A549 (cell line): ENCODE results near the gene PRSS57. TPM values are rescaled to one million over a fixed set of nuclear protein-coding genes. Genes with fewer than 3 reads are reported as not detected.

Source experiments
- ATAC-seq, 2 experiments: fragments of 200-7000 bp in 1 of 2; fragments of >200 bp in 1 of 2; cut with Nextera tagmentation in 1 of 2; cut with Tn5 transposase in 1 of 2; 3 replicates each; pipeline versions ENCODE4 v1.8.0 to v1.9.1; 2018 to 2020; ENCODE audit warnings: mild to moderate bottlenecking in 1 of 2, moderate library complexity in 1 of 2
- CTCF ChIA-PET: fragments of 300-600 bp; sonication (Branson Sonifier 250); formaldehyde crosslinking; extraction: SDS; loops from one replicate; lab custom pipeline; 2021; ENCODE audit warnings: antibody characterized with exemption, inconsistent platforms; lab: Yijun Ruan, JAX
- POLR2A ChIA-PET: fragments of 350-600 bp; formaldehyde crosslinking; extraction: SDS; loops from one replicate; lab custom pipeline; 2021; ENCODE audit warnings: antibody characterized with exemption, inconsistent platforms; lab: Yijun Ruan, JAX
- DNase-seq, 2 experiments: peaks; one replicate each; pipeline versions ENCODE4 v3.0.0 to v3.0.0-alpha.2; 2011 to 2016; ENCODE audit warnings: low read depth in 1 of 2, low spot score in 1 of 2
- FAIRE-seq: peaks from 2 replicates; lab custom pipeline; 2011; peaks lifted over from hg19 to GRCh38; lab: Jason Lieb, UNC
- H3K27ac ChIP-seq, 2 experiments: fragments of >200 bp; sonication (Bioruptor Twin); formaldehyde crosslinking; 3 replicates each; pipeline ENCODE4 v1.5.1; 2016 to 2017
- H3K4me1 ChIP-seq: fragments of >200 bp; sonication (Bioruptor Twin); formaldehyde crosslinking; 3 replicates; pipeline ENCODE4 v1.6.1; 2016
- H3K4me2 ChIP-seq: fragments of >200 bp; sonication (Bioruptor Twin); formaldehyde crosslinking; 3 replicates; pipeline ENCODE4 v1.6.1; 2016
- H3K4me3 ChIP-seq: fragments of >200 bp; sonication (Bioruptor Twin); formaldehyde crosslinking; 3 replicates; pipeline ENCODE4 v1.5.1; 2016
- H3K9me3 ChIP-seq: fragments of >200 bp; sonication (Bioruptor Twin); formaldehyde crosslinking; 3 replicates; pipeline ENCODE4 v1.6.1; 2016
- BHLHE40 ChIP-seq: IDR thresholded peaks from 2 replicates; pipeline ENCODE4 v1.6.1; 2012; ENCODE audit warnings: low read depth, low read length, inconsistent platforms
- CBX8 ChIP-seq: fragments of 200-600 bp; sonication (generic); IDR thresholded peaks from 2 replicates; pipeline ENCODE4 v1.6.1; 2016
- CHD2 ChIP-seq: fragments of 150-350 bp; IDR thresholded peaks from 2 replicates; pipeline ENCODE4 v1.6.1; 2014; ENCODE audit warnings: low read length; ENCODE audit not compliant: partially characterized antibody
- EHMT2 ChIP-seq: fragments of 200-600 bp; sonication (generic); IDR thresholded peaks from 2 replicates; pipeline ENCODE4 v1.6.1; 2016; ENCODE audit warnings: antibody characterized with exemption, low read depth, mild to moderate bottlenecking, moderate library complexity
- FOSL2 ChIP-seq, 2 experiments: fragments of 450-650 bp in 1 of 2; fragments of >200 bp in 1 of 2; sonication (Bioruptor Twin) in 1 of 2; formaldehyde crosslinking; IDR thresholded peaks; 2 replicates each; pipeline versions ENCODE4 v1.5.0 to v1.6.1; 2016 to 2020; ENCODE audit warnings: mild to moderate bottlenecking in 1 of 2, moderate library complexity in 1 of 2
- FOXS1 ChIP-seq: fragments of 250-450 bp; sonication (Bioruptor Pico); IDR thresholded peaks from 2 replicates; pipeline ENCODE4 v1.5.0; 2020; ENCODE audit warnings: mild to moderate bottlenecking, moderate library complexity
- GATA3 ChIP-seq: IDR thresholded peaks from 2 replicates; pipeline ENCODE4 v1.6.1; 2012; ENCODE audit warnings: borderline replicate concordance
- HEYL ChIP-seq: fragments of 250-450 bp; sonication (Bioruptor Pico); IDR thresholded peaks from 2 replicates; pipeline ENCODE4 v1.8.0; 2021; ENCODE audit warnings: mild to moderate bottlenecking, moderate library complexity
- HOXB13 ChIP-seq: fragments of 250-450 bp; sonication (Bioruptor Pico); IDR thresholded peaks from 2 replicates; pipeline ENCODE4 v1.5.0; 2020; ENCODE audit warnings: low read depth, mild to moderate bottlenecking, moderate library complexity
- JUN ChIP-seq, 2 experiments: fragments of >200 bp; sonication (Bioruptor Twin); formaldehyde crosslinking; IDR thresholded peaks; 2 replicates in 1 of 2; 3 replicates in 1 of 2; pipeline ENCODE4 v1.6.1; 2016 to 2017
- KDM1A ChIP-seq: fragments of 200-600 bp; sonication (generic); IDR thresholded peaks from 2 replicates; pipeline ENCODE4 v1.6.1; 2016; ENCODE audit warnings: low read depth, mild to moderate bottlenecking
- MYC ChIP-seq: IDR thresholded peaks from 2 replicates; pipeline ENCODE4 v1.6.1; 2012; ENCODE audit warnings: mild to moderate bottlenecking, inconsistent platforms, low read length, improper control_type of control experiment, borderline replicate concordance
- NFE2L2 ChIP-seq: fragments of 150-350 bp; conservative IDR thresholded peaks from 2 replicates; pipeline ENCODE4 v1.6.1; 2014; ENCODE audit warnings: low read length
- POLR2A ChIP-seq: IDR thresholded peaks from 2 replicates; pipeline ENCODE4 v1.6.1; 2012; ENCODE audit warnings: mild to moderate bottlenecking, low read length
- POLR2AphosphoS2 ChIP-seq: conservative IDR thresholded peaks from 2 replicates; pipeline ENCODE4 v1.6.1; 2012; ENCODE audit warnings: low read length, improper control_type of control experiment, inconsistent platforms
- RCOR1 ChIP-seq: fragments of 150-350 bp; IDR thresholded peaks from 2 replicates; pipeline ENCODE4 v1.6.1; 2014; ENCODE audit warnings: antibody characterized with exemption, low read length, low read depth
- RNF2 ChIP-seq: fragments of 200-600 bp; sonication (generic); IDR thresholded peaks from 2 replicates; pipeline ENCODE4 v1.6.1; 2016; ENCODE audit warnings: low read depth, mild to moderate bottlenecking, antibody characterized with exemption, moderate library complexity, borderline replicate concordance
- TFCP2L1 ChIP-seq: fragments of 250-450 bp; sonication (Bioruptor Pico); IDR thresholded peaks from 2 replicates; pipeline ENCODE4 v1.5.0; 2021; ENCODE audit warnings: mild to moderate bottlenecking
- TP53 ChIP-seq: fragments of 250-450 bp; sonication (Bioruptor Pico); IDR thresholded peaks from 2 replicates; pipeline ENCODE4 v1.5.0; 2021; ENCODE audit warnings: mild to moderate bottlenecking, moderate library complexity
- ZFP36 ChIP-seq: fragments of 450-650 bp; IDR thresholded peaks from 2 replicates; pipeline ENCODE4 v1.6.1; 2014; ENCODE audit warnings: borderline replicate concordance; ENCODE audit not compliant: partially characterized antibody
- WGBS: methylation state at CpG from one replicate; pipeline ENCODE4 v1.1.6; 2017; ENCODE audit errors: missing lambda C conversion rate; 5-methylcytosine and 5-hydroxymethylcytosine counted together
- polyA plus RNA-seq, 4 experiments: library from polyadenylated mRNA; depleted of rRNA in 3 of 4; stranded (reverse); fragments of >200 nt; fragmentation: RNase III in 1 of 4; extraction: RNeasy Plus Mini Kit Qiagen cat#74134 plus additional on column Dnase treatment in 1 of 4; gene quantifications; 2 replicates in 3 of 4; 3 replicates in 1 of 4; pipeline ENCODE4 v1.2.3, GENCODE V29; 2011 to 2017
- TF ChIP-seq, protein P1 (sequence below): fragments of 200-600 bp; sonication (generic); IDR thresholded peaks from 2 replicates; pipeline ENCODE4 v1.6.1; 2016; ENCODE audit warnings: antibody characterized with exemption, mild to moderate bottlenecking, moderate library complexity
- TF ChIP-seq, protein P2 (sequence below): IDR thresholded peaks from 2 replicates; pipeline ENCODE4 v1.6.1; 2012; ENCODE audit warnings: low read depth, borderline replicate concordance
- TF ChIP-seq, protein P3 (sequence below): IDR thresholded peaks from 2 replicates; pipeline ENCODE4 v1.6.1; 2012
- TF ChIP-seq, protein P4 (sequence below): fragments of 250-450 bp; sonication (Bioruptor Pico); IDR thresholded peaks from 2 replicates; pipeline ENCODE4 v1.5.0; 2020; ENCODE audit warnings: low read depth, mild to moderate bottlenecking, moderate library complexity
- TF ChIP-seq, protein P5 (sequence below): fragments of >200 bp; sonication (Bioruptor Twin); formaldehyde crosslinking; IDR thresholded peaks from 3 replicates; pipeline ENCODE4 v1.6.1; 2016

The PRSS57 gene
- polyA plus RNA-seq, 2 of the 4 experiments (the other 2 are of a cell fraction) = 0.10 TPM; not detected in 1

DNA sequence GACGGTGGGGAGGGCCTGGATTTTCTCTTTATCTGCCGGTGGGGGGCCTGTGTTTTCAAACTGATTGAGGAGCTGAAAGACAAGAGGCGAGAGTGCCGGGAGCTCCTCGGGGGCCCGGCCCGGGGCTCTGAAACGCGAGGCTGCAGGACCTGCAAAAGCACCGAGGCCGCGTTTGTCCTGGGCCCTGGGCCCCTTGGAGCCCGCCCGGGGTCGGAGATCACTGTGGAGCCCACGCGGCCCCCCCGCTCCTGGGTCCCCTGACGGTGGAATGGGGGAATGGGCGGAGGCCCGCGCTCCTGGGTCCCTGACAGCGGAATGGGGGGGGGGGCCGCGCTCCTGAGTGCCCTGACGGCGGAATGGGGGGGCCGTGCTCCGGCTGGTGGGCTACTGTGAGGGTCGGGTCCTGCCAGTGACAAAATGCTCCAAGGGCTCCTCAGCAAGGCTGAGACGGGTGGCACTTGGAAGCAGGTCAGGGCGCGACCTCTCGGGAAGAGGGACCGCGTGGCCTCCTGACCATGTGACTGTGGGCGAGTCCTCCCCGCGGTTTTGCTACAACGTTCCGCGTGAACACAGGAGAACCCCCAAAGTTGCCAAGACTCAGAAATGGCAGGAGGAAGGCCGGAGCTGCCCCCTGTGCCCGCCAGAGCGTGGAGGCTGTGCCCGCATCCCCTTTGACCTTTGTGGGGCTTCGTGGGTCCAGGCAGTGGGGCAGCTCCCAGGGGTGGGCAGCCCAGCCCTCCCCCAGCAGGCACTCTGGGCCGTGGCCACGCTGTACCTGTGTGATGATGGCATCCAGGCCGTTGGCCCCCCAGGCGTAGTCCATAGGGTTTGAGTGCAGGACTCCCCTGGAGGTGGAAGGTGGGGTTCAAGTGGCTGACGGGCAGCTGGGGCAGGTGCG, 46.1 kb downstream of the PRSS57 start:
- H3K4me2 ChIP-seq = no peak overlapping the region
- POLR2A ChIA-PET = no interaction called here
- no peak overlapping the region for H3K27ac ChIP-seq
- no peak for FAIRE-seq
- no peak for DNase-seq
- WGBS = 96% methylated on average over 25 of the region's 53 CpGs
- no peaks in the 10 kb centered on the region for H3K9me3 ChIP-seq
- CTCF ChIA-PET = no interaction called here
- TF ChIP-seq MYC = no peak
- TF ChIP-seq, protein P1, sequence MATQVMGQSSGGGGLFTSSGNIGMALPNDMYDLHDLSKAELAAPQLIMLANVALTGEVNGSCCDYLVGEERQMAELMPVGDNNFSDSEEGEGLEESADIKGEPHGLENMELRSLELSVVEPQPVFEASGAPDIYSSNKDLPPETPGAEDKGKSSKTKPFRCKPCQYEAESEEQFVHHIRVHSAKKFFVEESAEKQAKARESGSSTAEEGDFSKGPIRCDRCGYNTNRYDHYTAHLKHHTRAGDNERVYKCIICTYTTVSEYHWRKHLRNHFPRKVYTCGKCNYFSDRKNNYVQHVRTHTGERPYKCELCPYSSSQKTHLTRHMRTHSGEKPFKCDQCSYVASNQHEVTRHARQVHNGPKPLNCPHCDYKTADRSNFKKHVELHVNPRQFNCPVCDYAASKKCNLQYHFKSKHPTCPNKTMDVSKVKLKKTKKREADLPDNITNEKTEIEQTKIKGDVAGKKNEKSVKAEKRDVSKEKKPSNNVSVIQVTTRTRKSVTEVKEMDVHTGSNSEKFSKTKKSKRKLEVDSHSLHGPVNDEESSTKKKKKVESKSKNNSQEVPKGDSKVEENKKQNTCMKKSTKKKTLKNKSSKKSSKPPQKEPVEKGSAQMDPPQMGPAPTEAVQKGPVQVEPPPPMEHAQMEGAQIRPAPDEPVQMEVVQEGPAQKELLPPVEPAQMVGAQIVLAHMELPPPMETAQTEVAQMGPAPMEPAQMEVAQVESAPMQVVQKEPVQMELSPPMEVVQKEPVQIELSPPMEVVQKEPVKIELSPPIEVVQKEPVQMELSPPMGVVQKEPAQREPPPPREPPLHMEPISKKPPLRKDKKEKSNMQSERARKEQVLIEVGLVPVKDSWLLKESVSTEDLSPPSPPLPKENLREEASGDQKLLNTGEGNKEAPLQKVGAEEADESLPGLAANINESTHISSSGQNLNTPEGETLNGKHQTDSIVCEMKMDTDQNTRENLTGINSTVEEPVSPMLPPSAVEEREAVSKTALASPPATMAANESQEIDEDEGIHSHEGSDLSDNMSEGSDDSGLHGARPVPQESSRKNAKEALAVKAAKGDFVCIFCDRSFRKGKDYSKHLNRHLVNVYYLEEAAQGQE = no peak
- no peaks in the 10 kb centered on the region for H3K4me1 ChIP-seq
- no peak overlapping the region for H3K4me3 ChIP-seq
- no peak for ATAC-seq

DNA sequence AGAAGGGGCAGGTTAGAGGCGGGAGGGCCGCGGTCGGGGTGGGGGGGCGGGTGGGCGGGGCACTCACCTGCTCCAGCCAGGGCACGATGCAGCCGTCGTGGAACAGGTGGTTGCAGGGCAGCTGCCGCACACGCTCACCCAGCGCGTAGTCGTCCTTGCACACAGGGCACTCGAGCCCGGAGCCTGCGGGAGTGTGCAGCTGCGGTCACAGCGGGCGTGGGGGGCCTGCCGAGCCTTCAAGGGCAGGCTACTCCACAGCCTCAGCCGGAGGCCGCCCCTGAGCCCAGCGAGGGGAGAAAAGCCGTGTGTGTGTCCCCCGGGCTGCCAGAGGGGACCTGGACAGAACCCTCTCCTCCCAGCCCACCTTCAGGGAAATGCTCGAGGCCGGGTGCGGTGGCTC, 46.9 kb downstream of the PRSS57 start:
- POLR2A ChIA-PET = no interaction called here
- FAIRE-seq = no peak
- Histone ChIP-seq H3K4me3 (no peak overlapping the region), H3K4me2 (no peak overlapping the region), H3K27ac (no peak overlapping the region), H3K9me3 (no peaks in the 10 kb centered on the region), H3K4me1 (no peaks in the 10 kb centered on the region)
- ATAC-seq = no peak
- CTCF ChIA-PET = no interaction called here
- TF ChIP-seq CHD2 (no peak), RNF2 (no peak), NFE2L2 (no peak), RCOR1 (no peak), KDM1A (no peak), TP53 (no peak), TFCP2L1 (CRISPR knock-in tag) (no peak), BHLHE40 (no peak), POLR2A (no peak), FOSL2 (IDR thresholded peaks at IDR 0.05) (no peak), FOSL2 (CRISPR knock-in tag; IDR thresholded peaks at IDR 0.05) (no peak)
- TF ChIP-seq, protein P2, sequence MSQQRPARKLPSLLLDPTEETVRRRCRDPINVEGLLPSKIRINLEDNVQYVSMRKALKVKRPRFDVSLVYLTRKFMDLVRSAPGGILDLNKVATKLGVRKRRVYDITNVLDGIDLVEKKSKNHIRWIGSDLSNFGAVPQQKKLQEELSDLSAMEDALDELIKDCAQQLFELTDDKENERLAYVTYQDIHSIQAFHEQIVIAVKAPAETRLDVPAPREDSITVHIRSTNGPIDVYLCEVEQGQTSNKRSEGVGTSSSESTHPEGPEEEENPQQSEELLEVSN = no peak
- TF ChIP-seq, protein P3, sequence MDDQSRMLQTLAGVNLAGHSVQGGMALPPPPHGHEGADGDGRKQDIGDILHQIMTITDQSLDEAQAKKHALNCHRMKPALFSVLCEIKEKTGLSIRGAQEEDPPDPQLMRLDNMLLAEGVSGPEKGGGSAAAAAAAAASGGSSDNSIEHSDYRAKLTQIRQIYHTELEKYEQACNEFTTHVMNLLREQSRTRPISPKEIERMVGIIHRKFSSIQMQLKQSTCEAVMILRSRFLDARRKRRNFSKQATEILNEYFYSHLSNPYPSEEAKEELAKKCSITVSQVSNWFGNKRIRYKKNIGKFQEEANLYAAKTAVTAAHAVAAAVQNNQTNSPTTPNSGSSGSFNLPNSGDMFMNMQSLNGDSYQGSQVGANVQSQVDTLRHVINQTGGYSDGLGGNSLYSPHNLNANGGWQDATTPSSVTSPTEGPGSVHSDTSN = no peak
- WGBS = 75% methylated on average over 4 of the region's 29 CpGs
- no peak for DNase-seq

DNA sequence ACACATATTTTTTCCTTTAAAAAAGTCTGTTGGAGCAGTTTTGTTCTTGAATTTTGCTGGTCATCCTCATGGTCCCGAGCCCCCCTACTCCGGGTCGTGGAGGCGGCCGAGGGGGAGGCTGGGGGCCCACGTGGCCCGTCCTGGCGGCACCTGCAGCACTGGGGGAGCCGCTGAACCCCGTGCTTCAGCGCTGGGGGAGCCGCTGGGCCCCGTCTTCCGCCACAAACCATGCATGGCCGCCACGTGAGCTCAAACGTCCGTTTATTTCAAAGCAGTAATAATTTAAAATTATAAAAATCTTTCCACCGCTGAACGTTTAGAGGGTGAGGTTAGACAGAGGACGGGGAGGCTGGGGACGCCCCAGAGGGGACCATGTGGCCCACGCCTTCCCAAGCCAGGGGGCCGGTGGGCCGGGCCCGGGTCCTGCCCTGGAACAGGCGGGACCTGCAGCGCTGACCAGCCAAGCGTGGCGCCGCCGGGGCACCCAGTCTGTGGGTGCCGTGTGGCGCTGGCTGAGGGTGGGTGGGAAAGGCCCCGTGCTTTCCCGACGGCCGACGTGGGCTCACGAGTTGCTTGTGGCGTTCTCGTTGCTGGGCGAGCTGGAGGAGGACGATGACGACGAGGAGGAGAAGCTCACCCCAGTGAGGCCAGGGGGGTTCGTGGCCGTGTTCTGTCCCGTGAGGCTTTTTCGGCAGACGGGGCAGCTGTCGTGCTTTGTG, 47.5 kb downstream of the PRSS57 start:
- POLR2A ChIA-PET = no interaction called here
- DNase-seq (no peak), FAIRE-seq (no peak), ATAC-seq (no peak)
- H3K4me2 ChIP-seq = no peak overlapping the region
- no peak overlapping the region for H3K4me3 ChIP-seq
- CTCF ChIA-PET = interaction anchor here (1.0 to 1.4 kb wide), 2 partner anchors 12 to 86 kb away, joined by 3 to 4 read pairs; no protein-coding TSS in a partner anchor
- no peak for TF ChIP-seq JUN (IDR thresholded peaks at IDR 0.05)
- no peak for TF ChIP-seq ZFP36
- no peak for TF ChIP-seq POLR2AphosphoS2
- TF ChIP-seq HOXB13 (CRISPR knock-in tag) = no peak
- TF ChIP-seq CBX8 = no peak
- TF ChIP-seq EHMT2 = no peak
- no peak for TF ChIP-seq MYC
- no peak for TF ChIP-seq FOXS1 (CRISPR knock-in tag)
- no peak for TF ChIP-seq HEYL (CRISPR knock-in tag)
- TF ChIP-seq GATA3 = no peak
- TF ChIP-seq, protein P4, sequence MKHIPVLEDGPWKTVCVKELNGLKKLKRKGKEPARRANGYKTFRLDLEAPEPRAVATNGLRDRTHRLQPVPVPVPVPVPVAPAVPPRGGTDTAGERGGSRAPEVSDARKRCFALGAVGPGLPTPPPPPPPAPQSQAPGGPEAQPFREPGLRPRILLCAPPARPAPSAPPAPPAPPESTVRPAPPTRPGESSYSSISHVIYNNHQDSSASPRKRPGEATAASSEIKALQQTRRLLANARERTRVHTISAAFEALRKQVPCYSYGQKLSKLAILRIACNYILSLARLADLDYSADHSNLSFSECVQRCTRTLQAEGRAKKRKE (CRISPR knock-in tag) = no peak
- TF ChIP-seq, protein P5, sequence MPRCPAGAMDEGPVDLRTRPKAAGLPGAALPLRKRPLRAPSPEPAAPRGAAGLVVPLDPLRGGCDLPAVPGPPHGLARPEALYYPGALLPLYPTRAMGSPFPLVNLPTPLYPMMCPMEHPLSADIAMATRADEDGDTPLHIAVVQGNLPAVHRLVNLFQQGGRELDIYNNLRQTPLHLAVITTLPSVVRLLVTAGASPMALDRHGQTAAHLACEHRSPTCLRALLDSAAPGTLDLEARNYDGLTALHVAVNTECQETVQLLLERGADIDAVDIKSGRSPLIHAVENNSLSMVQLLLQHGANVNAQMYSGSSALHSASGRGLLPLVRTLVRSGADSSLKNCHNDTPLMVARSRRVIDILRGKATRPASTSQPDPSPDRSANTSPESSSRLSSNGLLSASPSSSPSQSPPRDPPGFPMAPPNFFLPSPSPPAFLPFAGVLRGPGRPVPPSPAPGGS = no peak
- H3K9me3 ChIP-seq = no peaks in the 10 kb centered on the region
- H3K27ac ChIP-seq = no peak overlapping the region
- 91% methylated on average over 38 of the region's 52 CpGs for WGBS
- no peaks in the 10 kb centered on the region for H3K4me1 ChIP-seq
